Vagina (tissue), 2 donors: Measurements from ENCODE around the gene LAMA1.

ENCODE experiments used
- POLR2A ChIP-seq, 2 donors: fragments of 450-650 bp; IDR thresholded peaks; one replicate each; pipeline ENCODE4 v1.6.1; 2017; ENCODE audit warnings: antibody characterized with exemption in 2 of 2, mild to moderate bottlenecking in 2 of 2, moderate library complexity in 2 of 2
- POLR2AphosphoS5 ChIP-seq, 2 donors: sonication (generic); formaldehyde crosslinking; IDR thresholded peaks; one replicate each; pipeline ENCODE4 v1.9.0; 2017; ENCODE audit warnings: antibody characterized with exemption in 2 of 2, mild to moderate bottlenecking in 2 of 2, low read depth in 1 of 2; ENCODE audit not compliant: insufficient read depth in 1 of 2
- TF ChIP-seq, protein P1 (sequence below), 3 experiments: fragments of 450-650 bp in 2 of 3; fragments of 200-600 bp in 1 of 3; sonication (generic) in 1 of 3; IDR thresholded peaks; one replicate each; pipeline ENCODE4 v1.5.1; 2017 to 2019; ENCODE audit warnings: antibody characterized with exemption in 3 of 3, mild to moderate bottlenecking in 2 of 3, moderate library complexity in 2 of 3

DNA sequence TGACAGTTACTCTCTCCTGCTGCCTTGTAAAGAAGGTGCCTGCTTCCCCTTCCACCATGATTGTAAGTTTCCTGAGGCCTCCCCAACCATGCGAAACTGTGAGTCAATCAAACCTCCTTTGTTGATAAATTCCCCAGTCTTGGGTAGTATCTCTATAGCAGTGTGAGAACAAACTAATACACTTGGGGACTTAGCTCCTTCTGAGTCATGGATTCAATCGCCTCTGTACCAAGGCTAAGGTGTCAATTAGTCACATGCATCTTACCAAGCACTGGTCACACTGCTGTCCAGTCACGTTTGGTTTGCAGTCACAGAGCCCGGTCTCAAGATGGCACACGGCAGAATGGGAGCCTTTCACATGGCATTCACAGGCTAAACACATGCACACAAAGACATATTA, 100.6 kb downstream of the LAMA1 start:
- TF ChIP-seq, protein P1, sequence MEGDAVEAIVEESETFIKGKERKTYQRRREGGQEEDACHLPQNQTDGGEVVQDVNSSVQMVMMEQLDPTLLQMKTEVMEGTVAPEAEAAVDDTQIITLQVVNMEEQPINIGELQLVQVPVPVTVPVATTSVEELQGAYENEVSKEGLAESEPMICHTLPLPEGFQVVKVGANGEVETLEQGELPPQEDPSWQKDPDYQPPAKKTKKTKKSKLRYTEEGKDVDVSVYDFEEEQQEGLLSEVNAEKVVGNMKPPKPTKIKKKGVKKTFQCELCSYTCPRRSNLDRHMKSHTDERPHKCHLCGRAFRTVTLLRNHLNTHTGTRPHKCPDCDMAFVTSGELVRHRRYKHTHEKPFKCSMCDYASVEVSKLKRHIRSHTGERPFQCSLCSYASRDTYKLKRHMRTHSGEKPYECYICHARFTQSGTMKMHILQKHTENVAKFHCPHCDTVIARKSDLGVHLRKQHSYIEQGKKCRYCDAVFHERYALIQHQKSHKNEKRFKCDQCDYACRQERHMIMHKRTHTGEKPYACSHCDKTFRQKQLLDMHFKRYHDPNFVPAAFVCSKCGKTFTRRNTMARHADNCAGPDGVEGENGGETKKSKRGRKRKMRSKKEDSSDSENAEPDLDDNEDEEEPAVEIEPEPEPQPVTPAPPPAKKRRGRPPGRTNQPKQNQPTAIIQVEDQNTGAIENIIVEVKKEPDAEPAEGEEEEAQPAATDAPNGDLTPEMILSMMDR (IDR thresholded peaks at IDR 0.05), result no peak
- no peak for TF ChIP-seq POLR2A (IDR thresholded peaks at IDR 0.05)
- TF ChIP-seq POLR2AphosphoS5 (IDR thresholded peaks at IDR 0.05; ENCODE audit: insufficient read depth in 1 of 2, low read depth in 1 of 2), result no peak
